Stimulated activated CD4-positive, alpha-beta T cell treated with anti-CD3 and anti-CD28 coated beads, Interleukin-2, amount 100 ng/mL, for 24 hours (primary cell): ENCODE results near the gene NR5A1.

Experiments
- DNase-seq, 2 donors: peaks; one replicate each; pipeline ENCODE4 v3.0.0-alpha.2; 2020

The NR5A1 gene

DNA sequence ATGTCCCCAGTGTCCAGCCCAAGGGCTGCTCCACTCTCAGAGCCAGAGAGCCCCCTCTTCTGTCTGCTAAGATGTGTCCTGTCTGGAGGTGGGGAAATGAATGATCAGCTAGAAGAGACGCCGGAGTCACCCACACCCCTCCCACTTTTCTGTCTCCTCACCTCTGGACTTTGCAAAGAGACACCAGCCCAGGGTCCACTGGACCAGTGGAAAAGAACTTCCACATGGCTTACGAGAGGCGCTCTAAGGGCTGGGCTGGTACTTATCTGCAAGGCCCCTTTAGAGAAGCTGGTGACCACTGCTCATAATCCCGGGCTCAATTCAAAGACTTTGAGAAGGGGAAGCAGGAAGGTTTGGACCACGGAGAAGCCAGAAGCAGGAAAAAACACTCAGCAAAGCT, 9.2 kb downstream of the NR5A1 start:
- DNase-seq: no peak

DNA sequence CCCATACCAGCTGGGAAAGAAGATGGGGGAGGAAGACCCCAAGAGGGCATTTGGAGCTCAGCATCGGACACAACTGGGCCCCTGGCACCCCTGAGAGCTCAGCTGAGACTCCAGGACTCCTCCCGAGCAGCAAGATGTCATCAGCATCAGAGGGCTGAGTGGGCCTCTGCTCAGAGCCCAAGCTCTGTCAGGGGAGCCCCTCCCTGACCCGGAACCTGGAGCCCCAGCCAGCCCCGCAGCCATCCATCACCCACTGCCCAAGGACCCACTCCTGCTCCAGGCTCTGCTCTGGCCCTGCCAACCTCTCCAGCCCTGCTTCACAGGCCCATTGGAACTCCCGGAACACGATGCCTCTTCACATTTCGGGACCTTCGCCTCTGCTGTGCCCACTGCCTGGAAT, 9.8 kb downstream of the NR5A1 start:
- no peak for DNase-seq

- DNase-seq: no peak
Observed at GRCh38 chr9:124496463-124496862, 10.7 kb downstream of the NR5A1 start.

DNA sequence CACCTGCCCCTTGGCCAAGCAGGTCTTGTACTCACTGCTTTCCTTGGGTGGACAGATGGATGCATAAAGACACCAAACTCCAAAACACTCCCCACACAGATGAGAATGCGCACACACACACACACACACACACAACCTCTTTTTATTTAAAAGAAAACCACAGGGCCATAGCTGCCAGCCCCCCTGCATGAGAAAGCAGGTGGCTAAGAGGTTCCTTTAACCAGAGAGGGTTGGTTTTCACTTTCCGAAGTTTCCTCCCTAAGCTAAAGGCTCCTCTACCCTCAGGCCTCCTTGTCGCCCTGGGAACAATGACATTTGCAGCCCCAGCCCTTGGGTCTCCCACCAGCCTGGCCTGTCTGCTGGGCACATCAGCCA, 11.1 kb downstream of the NR5A1 start:
- DNase-seq: no peak

DNA sequence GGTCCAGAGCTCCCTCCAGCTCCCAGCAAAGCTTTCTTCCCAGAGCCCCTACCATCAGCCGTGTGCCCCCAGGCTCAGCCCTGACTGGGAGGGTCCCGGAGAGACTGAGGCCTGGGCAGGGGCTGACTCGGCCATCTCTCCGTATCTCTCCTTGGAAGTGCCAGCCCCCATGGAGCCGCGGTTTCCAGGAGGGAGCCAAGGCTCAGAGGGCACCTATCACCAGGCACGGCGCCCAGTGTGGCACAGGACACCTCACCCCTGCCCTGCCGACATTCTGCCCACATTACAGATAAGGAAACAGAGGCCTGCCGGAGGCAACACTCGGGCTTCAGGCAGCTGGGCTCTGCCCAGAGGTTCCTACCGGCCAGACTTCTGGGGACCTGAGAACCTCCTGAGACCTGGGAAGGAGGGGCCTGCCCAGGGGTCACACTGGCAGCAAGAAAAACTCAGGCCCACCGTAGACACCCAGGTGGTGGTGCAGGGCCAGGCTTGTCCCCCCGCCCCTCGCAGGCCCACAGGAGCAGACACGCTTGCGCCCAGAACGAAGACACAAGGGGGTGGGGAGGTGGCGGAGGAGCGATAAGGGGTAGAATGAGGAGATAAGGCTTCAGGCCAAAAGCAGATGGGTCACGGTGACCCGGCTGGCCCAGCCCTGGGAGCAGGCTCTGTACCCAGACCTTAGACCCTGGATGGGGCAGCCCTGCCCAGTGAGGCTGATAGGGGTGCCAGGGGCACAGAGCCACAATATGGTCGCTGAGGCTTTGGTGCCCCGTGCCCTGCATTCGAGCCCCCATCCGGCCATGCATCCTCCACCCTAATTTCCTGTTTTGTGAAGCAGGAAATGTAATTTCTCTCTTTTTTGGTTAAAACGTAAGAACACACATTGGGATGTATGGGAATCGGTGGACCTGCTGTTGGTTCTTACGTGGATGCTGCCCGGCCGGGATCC, 11.8 kb downstream of the NR5A1 start:
- no peak for DNase-seq

DNA sequence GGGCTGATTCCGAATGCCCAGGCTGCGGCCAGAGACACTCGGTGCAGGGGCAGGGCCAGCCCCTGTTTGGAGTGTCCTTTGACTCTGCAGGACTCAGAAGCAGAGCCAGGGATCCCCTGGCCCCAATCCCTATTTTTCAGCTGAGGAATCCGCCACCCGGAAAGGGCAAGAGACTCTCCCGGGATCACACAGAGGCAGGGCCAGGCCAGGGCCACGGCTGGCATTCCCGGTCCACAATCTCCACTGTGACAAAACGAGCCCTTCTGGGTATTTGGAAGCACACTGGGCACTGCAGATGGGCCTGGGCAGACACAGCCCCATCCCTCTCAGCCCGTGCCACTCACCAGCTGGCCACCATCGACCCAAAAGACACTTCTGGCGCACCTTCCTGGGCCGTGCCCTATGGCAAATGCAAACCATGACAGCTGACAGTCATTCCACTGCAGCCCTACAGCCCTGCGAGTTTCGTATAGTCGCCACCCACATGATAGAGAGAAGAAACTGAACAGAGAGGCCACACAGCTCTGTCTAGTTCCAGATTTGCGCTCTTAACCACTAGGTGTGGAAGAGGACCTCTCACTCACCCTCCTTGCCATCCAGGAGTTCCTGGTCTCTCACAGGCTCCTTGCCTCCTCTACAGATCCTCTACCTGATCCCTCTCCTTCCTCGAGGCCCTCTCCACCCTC, 13.3 kb downstream of the NR5A1 start:
- DNase-seq: no peak

- DNase-seq: no peak
Observed at GRCh38 chr9:124493218-124493617, 14.0 kb downstream of the NR5A1 start.

GRCh38 chr9:124492818-124493217, 14.4 kb downstream of the NR5A1 start:
- DNase-seq: no peak

DNA sequence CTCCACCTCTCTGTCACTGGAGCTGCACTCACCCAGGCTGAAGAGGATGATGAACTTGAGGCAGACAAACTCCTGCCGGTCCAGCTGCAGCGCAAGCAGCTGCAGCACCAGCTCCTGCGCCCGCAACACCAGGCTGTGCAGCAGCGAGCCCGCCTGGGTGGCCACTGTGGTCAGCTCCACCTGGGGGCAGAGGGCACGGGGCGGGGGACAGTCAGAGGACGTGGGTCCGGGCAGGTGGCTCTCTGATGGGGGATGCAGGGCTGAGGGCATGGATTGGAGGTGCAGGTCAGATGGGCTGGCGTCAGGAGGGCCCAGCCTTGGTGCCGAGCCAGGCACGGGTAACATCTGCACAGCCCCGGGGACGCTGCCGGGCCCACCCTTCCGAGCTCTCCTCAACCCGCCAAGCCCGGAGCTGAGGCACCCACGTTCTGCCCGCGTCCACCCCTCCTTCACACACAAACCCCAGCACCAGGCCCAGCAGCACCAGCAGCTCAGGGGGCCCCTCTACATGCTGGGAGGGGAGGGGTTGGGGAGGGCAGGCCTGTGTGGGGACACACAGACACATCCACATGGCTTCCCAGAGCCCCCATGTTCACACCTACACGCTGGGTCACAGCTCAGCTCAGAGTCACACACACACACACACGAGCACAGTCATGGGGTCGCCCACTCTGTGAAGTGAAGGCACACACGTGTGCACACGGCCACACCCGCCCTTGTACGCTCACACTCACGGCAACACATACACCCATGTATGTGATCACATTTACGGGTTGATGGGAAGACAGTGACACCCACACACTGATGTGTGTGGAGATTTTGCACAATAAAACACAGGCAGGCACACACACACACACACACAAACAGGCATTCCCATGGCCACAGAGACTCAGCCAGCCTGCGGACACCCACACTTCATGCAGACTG, 15.9 kb downstream of the NR5A1 start:
- no peak for DNase-seq

- DNase-seq: no peak
Observed at GRCh38 chr9:124490004-124490403, 17.2 kb downstream of the NR5A1 start.

DNA sequence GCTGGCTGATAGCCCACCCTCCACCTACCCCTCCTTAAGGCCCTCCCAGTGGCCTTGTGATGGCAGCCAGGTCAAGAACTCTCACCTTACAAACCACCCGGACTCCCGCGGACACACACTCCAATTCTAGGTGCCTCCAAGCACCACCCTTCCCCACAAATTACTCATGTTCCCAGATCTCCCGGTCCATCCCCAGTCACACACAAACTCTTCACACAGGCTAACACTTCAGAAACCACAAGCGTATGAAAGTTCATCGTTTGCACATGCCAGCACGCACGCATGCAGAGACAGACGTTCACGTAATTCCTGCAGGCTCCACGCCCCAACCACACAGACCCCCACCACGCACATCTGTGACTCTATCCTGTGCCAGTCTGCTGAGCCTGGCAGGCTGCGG, 18.0 kb downstream of the NR5A1 start:
- no peak for DNase-seq

DNA sequence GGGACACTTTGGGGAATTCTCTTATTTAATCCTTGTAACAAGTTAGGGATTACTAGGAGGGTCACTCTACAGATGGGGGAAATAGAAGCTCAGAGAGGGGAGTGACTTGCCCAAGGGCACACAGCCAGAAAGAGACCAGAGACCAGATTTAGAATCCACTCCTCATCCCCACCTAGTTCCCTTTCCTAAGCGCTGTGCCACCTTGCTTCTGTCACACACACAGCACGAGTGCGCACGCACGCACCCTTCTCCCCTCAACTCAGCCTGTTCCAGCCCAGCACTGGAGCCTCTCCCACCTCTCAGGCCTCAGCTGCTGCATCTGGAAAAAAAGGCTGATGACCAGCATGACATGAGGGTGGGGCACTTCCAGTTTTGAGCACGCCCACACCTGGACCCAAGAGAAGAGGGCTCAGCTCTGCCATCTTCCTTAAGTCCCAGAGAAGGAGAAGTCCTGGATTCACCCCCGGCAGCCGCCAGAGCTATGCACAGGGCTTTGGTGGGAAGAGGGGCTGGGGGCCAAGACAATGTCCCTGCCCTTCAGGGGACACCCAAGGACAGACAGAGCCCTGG, 18.5 kb downstream of the NR5A1 start:
- DNase-seq: no peak

- no peak for DNase-seq
Observed at GRCh38 chr9:124487260-124488182, 19.7 kb downstream of the NR5A1 start.

DNA sequence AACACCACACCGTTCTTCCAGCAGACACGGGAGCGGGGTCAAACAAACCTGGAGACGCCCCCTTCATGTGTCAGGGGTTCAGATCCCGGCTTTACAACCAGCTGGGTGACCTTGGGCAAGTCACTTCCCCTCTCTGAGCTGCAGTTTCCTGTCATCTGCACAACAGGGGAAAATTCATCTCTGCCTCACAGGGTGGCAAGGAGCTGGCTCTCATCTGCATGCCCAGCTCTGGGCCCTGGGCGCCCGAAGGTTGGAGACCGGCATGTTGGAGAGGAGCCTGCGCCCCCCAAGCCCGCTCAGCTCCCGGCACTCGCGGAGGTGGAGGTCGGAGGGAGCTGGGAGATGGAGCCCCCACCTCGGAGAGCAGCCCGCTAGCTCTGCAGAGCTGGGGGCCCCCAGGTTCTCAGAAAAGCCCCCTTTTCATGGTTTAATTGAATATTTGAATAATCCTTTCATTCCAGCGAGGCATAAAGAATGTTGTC, 20.4 kb downstream of the NR5A1 start:
- no peak for DNase-seq

DNA sequence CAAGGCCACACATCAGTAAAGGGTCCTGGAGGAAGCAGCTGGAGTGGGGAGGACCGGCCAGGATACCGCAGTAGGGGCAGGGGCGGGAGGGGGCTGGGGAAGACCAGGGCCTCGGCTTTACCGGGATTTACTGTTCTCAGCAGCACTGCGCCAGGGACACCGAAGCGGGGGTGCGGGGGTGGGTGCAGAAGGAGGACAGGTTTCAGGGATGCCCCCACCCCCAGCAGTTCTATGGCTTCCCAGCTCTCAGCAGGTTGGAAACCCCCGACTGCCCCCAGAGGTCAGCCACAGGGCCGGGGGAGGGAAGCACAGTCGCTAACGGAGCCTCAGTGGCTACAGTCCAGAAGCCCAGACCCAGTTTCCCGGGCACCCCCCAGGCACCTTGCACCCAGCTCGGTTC, 21.3 kb downstream of the NR5A1 start:
- DNase-seq: no peak

DNA sequence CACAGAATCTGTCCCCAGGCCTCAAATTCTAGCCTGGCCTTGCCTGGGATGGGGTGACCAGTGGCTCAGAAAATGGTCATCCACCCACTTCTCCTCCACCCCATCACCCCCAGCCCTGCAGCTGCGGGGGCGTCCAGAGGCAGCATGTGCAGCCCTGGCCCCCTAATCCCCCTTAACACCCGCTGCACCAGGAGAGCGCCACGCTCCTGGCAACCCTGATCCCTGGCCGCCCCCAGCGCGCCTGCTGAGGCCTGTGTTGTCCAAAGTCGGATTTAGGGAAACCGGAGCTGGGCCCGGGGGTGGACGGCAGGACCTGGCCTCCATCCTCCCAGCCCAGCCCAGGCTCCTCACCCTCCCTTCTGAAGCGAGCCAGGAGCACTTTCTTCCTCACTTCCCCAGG, 22.0 kb downstream of the NR5A1 start:
- DNase-seq: no peak

- DNase-seq: no peak
Observed at GRCh38 chr9:124483481-124483880, 23.7 kb downstream of the NR5A1 start.

DNA sequence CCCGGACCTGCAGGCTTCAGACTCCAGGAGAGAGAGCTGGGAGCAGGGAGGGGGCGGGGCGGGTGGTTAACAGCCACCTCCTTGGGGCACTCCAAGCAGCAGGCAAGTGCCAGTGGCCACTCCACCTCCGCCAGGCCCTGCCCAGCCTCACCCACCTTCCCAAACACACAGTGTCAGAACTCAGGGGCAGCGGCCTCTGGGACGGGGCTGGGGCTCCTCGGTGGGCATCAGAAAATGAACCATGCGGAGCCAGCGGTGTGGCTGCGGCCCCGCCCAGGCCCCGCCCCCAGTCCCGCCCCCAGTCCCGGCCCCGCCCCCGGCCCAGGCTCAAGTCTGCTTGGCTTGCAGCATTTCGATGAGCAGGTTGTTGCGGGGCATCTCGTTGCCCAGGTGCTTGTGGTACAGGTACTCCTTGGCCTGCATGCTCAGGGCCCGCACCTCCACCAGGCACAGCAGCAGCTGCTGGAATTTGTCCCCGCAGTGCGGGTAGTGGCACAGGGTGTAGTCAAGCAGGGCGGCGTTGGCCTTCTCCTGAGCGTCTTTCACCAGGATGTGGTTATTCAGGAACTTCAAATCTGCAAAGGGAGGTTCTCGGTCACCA, 24.7 kb downstream of the NR5A1 start:
- no peak for DNase-seq

DNA sequence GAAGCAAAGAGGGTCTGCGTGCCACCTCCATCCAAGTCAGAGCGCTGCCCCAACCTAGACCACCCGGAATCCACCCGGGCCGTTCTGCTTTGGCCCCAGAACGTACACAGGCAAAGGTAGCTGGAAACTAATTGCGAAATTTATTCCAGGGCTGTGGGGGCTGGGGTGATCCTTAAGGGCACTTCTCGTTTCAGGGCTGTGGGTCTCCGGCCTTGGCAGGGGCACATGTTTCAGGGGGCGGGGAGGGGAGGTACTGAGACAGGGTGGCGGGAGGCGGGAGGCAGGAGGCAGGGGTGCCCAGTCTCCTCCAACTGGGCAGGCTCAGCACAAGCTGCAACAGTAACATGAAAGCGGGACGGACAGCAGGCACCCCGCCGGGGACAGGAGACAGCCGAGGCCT, 26.1 kb downstream of the NR5A1 start:
- no peak for DNase-seq

DNA sequence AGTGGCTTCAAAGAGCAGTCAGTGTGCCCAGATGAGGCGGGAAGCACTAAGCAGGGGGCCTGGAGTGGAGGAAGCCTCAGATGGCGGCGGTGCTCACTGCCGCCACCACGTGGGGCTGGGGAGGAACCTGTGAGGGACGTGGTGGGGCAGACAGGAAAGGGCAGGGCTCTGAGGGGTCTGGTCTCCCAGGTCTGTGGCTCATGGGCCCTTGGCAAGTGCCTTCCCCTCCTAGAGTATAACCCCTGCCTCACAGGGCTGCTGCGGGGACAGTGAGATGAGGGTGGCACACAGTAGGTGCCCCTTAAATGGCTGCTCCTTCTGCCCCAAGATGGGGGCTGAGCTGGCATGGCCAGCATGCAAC, 26.6 kb downstream of the NR5A1 start:
- no peak for DNase-seq

- no peak for DNase-seq
Observed at GRCh38 chr9:124479947-124480620, 27.1 kb downstream of the NR5A1 start.
